Central memory CD8-positive, alpha-beta T cell (primary cell): ENCODE results near the gene PPARGC1A.

ENCODE experiments used
- ATAC-seq: fragments of 150-1000 bp; cut with Tn5 transposase; replicated peaks from 2 replicates; pipeline ENCODE4 v1.10.0; 2022; ENCODE audit warnings: mild to moderate bottlenecking, moderate FRiP score, moderate number of reproducible peaks; ENCODE audit not compliant: poor library complexity, severe bottlenecking; ENCODE audit errors: extremely low read depth
- DNase-seq, 2 donors: peaks; one replicate each; pipeline ENCODE4 v3.0.0; 2021; ENCODE audit warnings: low spot score in 2 of 2
- H3K27ac Mint-ChIP-seq: one replicate; pipeline ENCODE4 v1.8.0; 2022; ENCODE audit warnings: low read depth, mild to moderate bottlenecking, moderate library complexity, mixed read lengths
- H3K27me3 Mint-ChIP-seq: one replicate; pipeline ENCODE4 v1.8.0; 2022; ENCODE audit warnings: mixed read lengths
- H3K36me3 Mint-ChIP-seq: one replicate; pipeline ENCODE4 v1.8.0; 2022; ENCODE audit warnings: mild to moderate bottlenecking, moderate library complexity, mixed read lengths; ENCODE audit not compliant: insufficient read depth
- H3K4me1 Mint-ChIP-seq: one replicate; pipeline ENCODE4 v1.8.0; 2022; ENCODE audit warnings: mixed read lengths
- H3K4me3 Mint-ChIP-seq: one replicate; pipeline ENCODE4 v1.8.0; 2022; ENCODE audit warnings: mild to moderate bottlenecking, moderate library complexity, mixed read lengths
- H3K9me3 Mint-ChIP-seq: one replicate; pipeline ENCODE4 v1.8.0; 2022; ENCODE audit warnings: mixed read lengths

PPARGC1A gene

GRCh38 chr4:23839279-23839678, 50.6 kb downstream of the PPARGC1A start:
- H3K4me3 Mint-ChIP-seq, result no peak overlapping the region
- H3K4me1 Mint-ChIP-seq, result no peaks in the 10 kb centered on the region
- H3K36me3 Mint-ChIP-seq, result no peaks in the 10 kb centered on the region
- no peaks in the 10 kb centered on the region for H3K27me3 Mint-ChIP-seq
- ATAC-seq, result no peak
- H3K9me3 Mint-ChIP-seq, result peaks cover 11% of the 10 kb centered on the region
- H3K27ac Mint-ChIP-seq, result no peak overlapping the region
- DNase-seq, result no peak

- no peaks in the 10 kb centered on the region for H3K36me3 Mint-ChIP-seq
- H3K4me3 Mint-ChIP-seq, result no peak overlapping the region
- no peak overlapping the region for H3K27ac Mint-ChIP-seq
- H3K4me1 Mint-ChIP-seq, result no peaks in the 10 kb centered on the region
- H3K27me3 Mint-ChIP-seq, result no peaks in the 10 kb centered on the region
- peaks cover 11% of the 10 kb centered on the region for H3K9me3 Mint-ChIP-seq
- DNase-seq (no peak), ATAC-seq (no peak)
These were observed 51.2 kb downstream of the PPARGC1A start for GRCh38 chr4:23838607-23839006.

- no peaks in the 10 kb centered on the region for H3K27me3 Mint-ChIP-seq
- H3K9me3 Mint-ChIP-seq, result peaks cover 16% of the 10 kb centered on the region
- H3K27ac Mint-ChIP-seq, result no peak overlapping the region
- H3K36me3 Mint-ChIP-seq, result no peaks in the 10 kb centered on the region
- ATAC-seq (no peak), DNase-seq (no peak)
- H3K4me1 Mint-ChIP-seq, result no peaks in the 10 kb centered on the region
- H3K4me3 Mint-ChIP-seq, result no peak overlapping the region
These were observed 51.7 kb downstream of the PPARGC1A start for GRCh38 chr4:23838131-23838530.

GRCh38 chr4:23837371-23837770, 52.5 kb downstream of the PPARGC1A start:
- no peaks in the 10 kb centered on the region for H3K4me1 Mint-ChIP-seq
- H3K36me3 Mint-ChIP-seq, result no peaks in the 10 kb centered on the region
- ATAC-seq (no peak), DNase-seq (no peak)
- H3K4me3 Mint-ChIP-seq, result no peak overlapping the region
- no peak overlapping the region for H3K27ac Mint-ChIP-seq
- peaks cover 16% of the 10 kb centered on the region for H3K9me3 Mint-ChIP-seq
- H3K27me3 Mint-ChIP-seq, result no peaks in the 10 kb centered on the region

GRCh38 chr4:23835774-23836478, 53.9 kb downstream of the PPARGC1A start:
- no peak overlapping the region for H3K4me3 Mint-ChIP-seq
- no peak for ATAC-seq
- no peaks in the 10 kb centered on the region for H3K27me3 Mint-ChIP-seq
- DNase-seq, result no peak
- no peaks in the 10 kb centered on the region for H3K4me1 Mint-ChIP-seq
- H3K27ac Mint-ChIP-seq, result no peak overlapping the region
- H3K9me3 Mint-ChIP-seq, result peaks cover 16% of the 10 kb centered on the region
- H3K36me3 Mint-ChIP-seq, result no peaks in the 10 kb centered on the region

- no peak overlapping the region for H3K4me3 Mint-ChIP-seq
- H3K9me3 Mint-ChIP-seq, result peaks cover 18% of the 10 kb centered on the region
- no peaks in the 10 kb centered on the region for H3K36me3 Mint-ChIP-seq
- no peaks in the 10 kb centered on the region for H3K4me1 Mint-ChIP-seq
- DNase-seq, result no peak
- H3K27me3 Mint-ChIP-seq, result no peaks in the 10 kb centered on the region
- H3K27ac Mint-ChIP-seq, result no peak overlapping the region
- ATAC-seq, result no peak
These were observed 61.1 kb downstream of the PPARGC1A start for GRCh38 chr4:23828779-23829178.

GRCh38 chr4:23828020-23828715, 61.7 kb downstream of the PPARGC1A start:
- no peaks in the 10 kb centered on the region for H3K4me1 Mint-ChIP-seq
- H3K27ac Mint-ChIP-seq, result no peak overlapping the region
- H3K36me3 Mint-ChIP-seq, result no peaks in the 10 kb centered on the region
- DNase-seq (no peak), ATAC-seq (no peak)
- H3K27me3 Mint-ChIP-seq, result no peaks in the 10 kb centered on the region
- no peak overlapping the region for H3K4me3 Mint-ChIP-seq
- H3K9me3 Mint-ChIP-seq, result peaks cover 14% of the 10 kb centered on the region

- ATAC-seq (no peak), DNase-seq (no peak)
- peaks cover 29% of the 10 kb centered on the region for H3K9me3 Mint-ChIP-seq
- no peaks in the 10 kb centered on the region for H3K36me3 Mint-ChIP-seq
- H3K4me1 Mint-ChIP-seq, result no peaks in the 10 kb centered on the region
- no peak overlapping the region for H3K27ac Mint-ChIP-seq
- H3K27me3 Mint-ChIP-seq, result no peaks in the 10 kb centered on the region
- no peak overlapping the region for H3K4me3 Mint-ChIP-seq
These were observed 67.7 kb downstream of the PPARGC1A start for GRCh38 chr4:23822181-23822580.

- ATAC-seq, result no peak
- DNase-seq, result no peak
- Mint-ChIP-seq H3K4me1 (no peaks in the 10 kb centered on the region), H3K36me3 (no peaks in the 10 kb centered on the region), H3K27me3 (no peaks in the 10 kb centered on the region), H3K27ac (no peak overlapping the region), H3K4me3 (no peak overlapping the region), H3K9me3 (peaks cover 27% of the 10 kb centered on the region)
These were observed 70.8 kb downstream of the PPARGC1A start for GRCh38 chr4:23819041-23819511.

- Mint-ChIP-seq H3K9me3 (peaks cover 32% of the 10 kb centered on the region), H3K4me3 (no peak overlapping the region), H3K4me1 (no peaks in the 10 kb centered on the region), H3K27me3 (no peaks in the 10 kb centered on the region), H3K27ac (no peak overlapping the region), H3K36me3 (no peaks in the 10 kb centered on the region)
- DNase-seq (no peak), ATAC-seq (no peak)
These were observed 71.6 kb downstream of the PPARGC1A start for GRCh38 chr4:23818097-23818885.

- no peaks in the 10 kb centered on the region for H3K4me1 Mint-ChIP-seq
- no peak for DNase-seq
- H3K4me3 Mint-ChIP-seq, result no peak overlapping the region
- H3K27me3 Mint-ChIP-seq, result no peaks in the 10 kb centered on the region
- no peak overlapping the region for H3K27ac Mint-ChIP-seq
- no peaks in the 10 kb centered on the region for H3K36me3 Mint-ChIP-seq
- ATAC-seq, result no peak
- H3K9me3 Mint-ChIP-seq, result peaks cover 20% of the 10 kb centered on the region
These were observed 74.7 kb downstream of the PPARGC1A start for GRCh38 chr4:23814996-23815660.

- Mint-ChIP-seq H3K27me3 (no peaks in the 10 kb centered on the region), H3K9me3 (peaks cover 20% of the 10 kb centered on the region), H3K4me1 (no peaks in the 10 kb centered on the region), H3K36me3 (no peaks in the 10 kb centered on the region), H3K4me3 (no peak overlapping the region), H3K27ac (no peak overlapping the region)
- DNase-seq (no peak), ATAC-seq (no peak)
These were observed 75.3 kb downstream of the PPARGC1A start for GRCh38 chr4:23814587-23814986.
